NB4 (cell line): Measurements from ENCODE around the gene OR56A5.

Experiments used
- DNase-seq: peaks from one replicate; pipeline ENCODE4 v3.0.0; 2010; ENCODE audit warnings: low read depth
- H3K4me3 ChIP-seq: one replicate; pipeline ENCODE4 v1.5.1; 2011; ENCODE audit warnings: mild to moderate bottlenecking, low read depth, low read length, moderate library complexity
- CTCF ChIP-seq: IDR thresholded peaks from one replicate; pipeline ENCODE4 v1.5.1; 2012; ENCODE audit warnings: low read depth, low read length
- MYC ChIP-seq: IDR thresholded peaks from 2 replicates; pipeline ENCODE4 v1.6.1; 2011; ENCODE audit warnings: low read depth, low read length
- POLR2A ChIP-seq: IDR thresholded peaks from 2 replicates; pipeline ENCODE4 v1.6.1; 2011; ENCODE audit warnings: mild to moderate bottlenecking; ENCODE audit not compliant: insufficient read length; ENCODE audit errors: extremely low read depth
- TF ChIP-seq, protein P1 (sequence below): IDR thresholded peaks from 2 replicates; pipeline ENCODE4 v1.6.1; 2011; ENCODE audit warnings: low read depth, low read length

Gene OR56A5

GRCh38 chr11:5938603-5938965, 29.7 kb downstream of the OR56A5 start:
- no peak overlapping the region for H3K4me3 ChIP-seq
- DNase-seq = no peak
- TF ChIP-seq, protein P1, sequence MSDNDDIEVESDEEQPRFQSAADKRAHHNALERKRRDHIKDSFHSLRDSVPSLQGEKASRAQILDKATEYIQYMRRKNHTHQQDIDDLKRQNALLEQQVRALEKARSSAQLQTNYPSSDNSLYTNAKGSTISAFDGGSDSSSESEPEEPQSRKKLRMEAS = no peak
- TF ChIP-seq CTCF = no peak

DNA sequence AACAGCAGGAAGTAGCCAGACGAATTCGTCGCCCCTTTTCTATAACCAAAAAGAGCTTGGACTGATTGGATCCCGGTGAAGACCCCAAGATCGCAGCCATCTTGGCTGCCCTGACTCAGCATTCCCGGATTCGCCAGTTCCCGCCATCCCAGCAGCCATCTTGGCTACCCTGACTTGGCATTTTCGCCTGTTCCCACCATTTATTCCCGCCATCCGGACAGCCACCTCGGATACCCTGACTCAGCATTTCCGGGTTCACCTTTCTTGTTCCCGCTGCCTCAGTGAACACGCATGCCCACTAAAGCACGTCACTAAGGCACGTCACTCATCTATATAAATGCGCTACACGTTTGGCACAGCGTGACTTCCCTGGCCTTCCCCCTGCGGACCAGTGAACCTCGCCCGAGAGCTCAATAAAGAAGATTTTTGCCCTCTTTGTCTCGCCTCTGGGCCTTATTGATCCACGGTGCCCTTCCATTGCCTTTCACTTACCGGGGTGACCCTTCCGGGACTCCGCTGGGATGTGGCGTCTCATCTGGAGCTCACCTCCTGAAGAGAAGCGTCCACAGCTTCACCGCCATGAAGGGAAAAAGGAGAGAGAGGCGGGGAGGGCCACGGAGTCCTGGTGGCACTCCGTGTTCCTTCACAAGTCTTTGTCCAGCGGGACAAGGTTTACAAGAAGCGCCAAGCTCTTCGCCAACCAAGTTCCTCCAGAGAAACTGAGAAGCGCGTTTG, 30.3 kb downstream of the OR56A5 start:
- no peak for TF ChIP-seq CTCF
- no peak for TF ChIP-seq MYC
- TF ChIP-seq, protein P1 = no peak
- TF ChIP-seq POLR2A = no peak
- no peak overlapping the region for H3K4me3 ChIP-seq
- no peak for DNase-seq

- TF ChIP-seq POLR2A (no peak), CTCF (no peak), MYC (no peak)
- TF ChIP-seq, protein P1 = no peak
- no peak overlapping the region for H3K4me3 ChIP-seq
- DNase-seq = no peak
Measured at GRCh38 chr11:5933116-5933515, 35.2 kb downstream of the OR56A5 start.

DNA sequence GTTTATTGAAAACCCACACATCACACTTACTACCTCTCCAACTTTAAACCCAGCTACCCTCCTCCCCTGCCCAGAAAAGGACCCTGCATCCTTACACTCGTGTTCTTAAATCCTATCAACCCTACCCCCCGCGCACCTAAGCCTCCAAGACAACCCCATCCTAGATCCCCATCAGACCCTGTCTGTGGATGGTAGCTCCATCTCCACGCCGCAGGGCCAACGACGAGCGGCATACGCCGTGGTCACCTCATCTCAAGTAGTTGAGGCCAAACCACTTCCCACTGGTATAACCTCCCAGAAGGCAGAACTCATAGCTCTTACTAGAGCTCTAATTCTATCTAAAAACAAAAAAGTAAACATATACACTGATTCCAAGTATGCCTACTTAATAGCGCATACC, 35.6 kb downstream of the OR56A5 start:
- TF ChIP-seq POLR2A (no peak), CTCF (no peak), MYC (no peak)
- TF ChIP-seq, protein P1 = no peak
- H3K4me3 ChIP-seq = no peak overlapping the region
- DNase-seq = no peak

GRCh38 chr11:5931061-5931460, 37.2 kb downstream of the OR56A5 start:
- no peak for TF ChIP-seq CTCF
- no peak for TF ChIP-seq POLR2A
- no peak for TF ChIP-seq MYC
- TF ChIP-seq, protein P1 = no peak
- H3K4me3 ChIP-seq = no peak overlapping the region
- no peak for DNase-seq

- no peak overlapping the region for H3K4me3 ChIP-seq
- no peak for TF ChIP-seq MYC
- TF ChIP-seq, protein P1 = no peak
- no peak for TF ChIP-seq POLR2A
- no peak for TF ChIP-seq CTCF
- no peak for DNase-seq
Measured at GRCh38 chr11:5930614-5931013, 37.7 kb downstream of the OR56A5 start.
